Neural cell (in vitro differentiated cells): Measurements from ENCODE around the gene AKIRIN1. TPM values are rescaled to one million over a fixed set of nuclear protein-coding genes. Genes with fewer than 3 reads are reported as not detected.
A peak's percentile ranks its signal among the peaks of the same experiment; 100 is the strongest.

Experiments used
- H2AFZ ChIP-seq: fragments of 200-600, 300-800 bp; sonication (generic), shearing (Covaris generic); 2 replicates; pipeline ENCODE4 v1.6.0; 2014; ENCODE audit warnings: low read depth, mild to moderate bottlenecking, antibody characterized with exemption, low read length, moderate library complexity
- H3F3A ChIP-seq: fragments of 200-600 bp; shearing (Covaris generic); 2 replicates; pipeline ENCODE4 v1.6.1; 2016; ENCODE audit warnings: mild to moderate bottlenecking, moderate library complexity, mixed read lengths, antibody characterized with exemption, low read length; ENCODE audit not compliant: insufficient read depth, poor library complexity, severe bottlenecking
- H3K27ac ChIP-seq: fragments of 200-600, 300-800 bp; sonication (generic), shearing (Covaris generic); 2 replicates; pipeline ENCODE4 v1.5.1; 2014; ENCODE audit warnings: mild to moderate bottlenecking, low read length, moderate library complexity
- H3K27me3 ChIP-seq: fragments of 300-800, 200-600 bp; sonication (generic), shearing (Covaris generic); 2 replicates; pipeline ENCODE4 v1.6.0; 2014; ENCODE audit warnings: mild to moderate bottlenecking, low read depth, low read length, moderate library complexity; ENCODE audit not compliant: insufficient read depth
- H3K36me3 ChIP-seq: fragments of 300-800, 200-600 bp; sonication (generic), shearing (Covaris generic); 2 replicates; pipeline ENCODE4 v1.5.1; 2014; ENCODE audit warnings: mild to moderate bottlenecking, antibody characterized with exemption, low read length, moderate library complexity; ENCODE audit not compliant: insufficient read depth
- H3K4me2 ChIP-seq: fragments of 300-800, 200-600 bp; sonication (generic), shearing (Covaris generic); 2 replicates; pipeline ENCODE4 v1.6.0; 2014; ENCODE audit warnings: mild to moderate bottlenecking, low read length
- H3K4me3 ChIP-seq: fragments of 300-800, 200-600 bp; sonication (generic), shearing (Covaris generic); 2 replicates; pipeline ENCODE4 v1.5.1; 2014; ENCODE audit warnings: mild to moderate bottlenecking, low read length, moderate library complexity
- H3K79me2 ChIP-seq: fragments of 200-600 bp; shearing (Covaris generic); replicated peaks from 2 replicates; pipeline ENCODE4 v1.6.0; 2014; ENCODE audit warnings: mild to moderate bottlenecking, low read length, moderate library complexity; ENCODE audit not compliant: insufficient read depth
- H3K9ac ChIP-seq: fragments of 300-800, 200-600 bp; sonication (generic), shearing (Covaris generic); 2 replicates; pipeline ENCODE4 v1.6.1; 2016; ENCODE audit warnings: mild to moderate bottlenecking, low read length, mixed read lengths
- H3K9me2 ChIP-seq: fragments of 200-600 bp; shearing (Covaris generic); 2 replicates; pipeline ENCODE4 v1.6.1; 2016; ENCODE audit warnings: mild to moderate bottlenecking, low read length, mixed read lengths; ENCODE audit not compliant: insufficient read depth
- H3K9me3 ChIP-seq: fragments of 200-600, 300-800 bp; sonication (generic), shearing (Covaris generic); 2 replicates; pipeline ENCODE4 v1.6.1; 2016; ENCODE audit warnings: mild to moderate bottlenecking, mixed run types, low read length, moderate library complexity, mixed read lengths
- H4K20me1 ChIP-seq: fragments of 200-600 bp; shearing (Covaris generic); 2 replicates; pipeline ENCODE4 v1.6.1; 2016; ENCODE audit warnings: mild to moderate bottlenecking, mixed run types; ENCODE audit not compliant: insufficient read depth
- CTCF ChIP-seq: fragments of 450-650 bp; IDR thresholded peaks from 2 replicates; pipeline ENCODE4 v1.5.1; 2014; ENCODE audit warnings: antibody characterized with exemption, mild to moderate bottlenecking, moderate library complexity; ENCODE audit not compliant: poor library complexity, severe bottlenecking
- EP300 ChIP-seq: fragments of 450-650 bp; conservative IDR thresholded peaks from 2 replicates; pipeline ENCODE4 v1.6.1; 2014; ENCODE audit warnings: antibody characterized with exemption, mild to moderate bottlenecking, moderate library complexity; ENCODE audit not compliant: poor library complexity, severe bottlenecking
- EZH2 ChIP-seq: fragments of 200-600, 300-800 bp; shearing (Covaris generic), sonication (generic); IDR thresholded peaks from 2 replicates; pipeline ENCODE4 v1.6.1; 2014; ENCODE audit warnings: antibody characterized with exemption, low read length, borderline replicate concordance, mild to moderate bottlenecking; ENCODE audit not compliant: insufficient read depth, poor library complexity, severe bottlenecking
- MXI1 ChIP-seq: fragments of 450-650 bp; conservative IDR thresholded peaks from 2 replicates; pipeline ENCODE4 v1.6.1; 2014; ENCODE audit warnings: antibody characterized with exemption, mild to moderate bottlenecking; ENCODE audit not compliant: poor library complexity, severe bottlenecking
- POLR2AphosphoS5 ChIP-seq: IDR thresholded peaks from 2 replicates; pipeline ENCODE4 v1.6.1; 2012
- RAD21 ChIP-seq: fragments of 450-650 bp; conservative IDR thresholded peaks from 2 replicates; pipeline ENCODE4 v1.6.1; 2014; ENCODE audit warnings: antibody characterized with exemption, mild to moderate bottlenecking, moderate library complexity
- REST ChIP-seq: IDR thresholded peaks from 2 replicates; pipeline ENCODE4 v1.6.1; 2012; ENCODE audit warnings: borderline replicate concordance
- SMC3 ChIP-seq: fragments of 450-650 bp; conservative IDR thresholded peaks from 2 replicates; pipeline ENCODE4 v1.6.1; 2014; ENCODE audit warnings: antibody characterized with exemption, mild to moderate bottlenecking, moderate library complexity; ENCODE audit not compliant: poor library complexity
- TAF1 ChIP-seq: IDR thresholded peaks from 2 replicates; pipeline ENCODE4 v1.6.1; 2012; ENCODE audit warnings: low read depth
- polyA plus RNA-seq: library from polyadenylated mRNA; depleted of rRNA; stranded (reverse); fragments of >200 nt; gene quantifications from 2 replicates; pipeline ENCODE4 v1.2.3, GENCODE V29; 2014

The AKIRIN1 gene
- polyA plus RNA-seq, 1 donor from 2014 or later = 181 TPM

- Histone ChIP-seq H3K36me3 (no peaks in the 10 kb centered on the region), H3K9me2 (no peaks in the 10 kb centered on the region), H3K9me3 (no peaks in the 10 kb centered on the region), H3K27me3 (no peaks in the 10 kb centered on the region), H4K20me1 (peaks cover 7% of the 10 kb centered on the region), H2AFZ (peak overlapping the region; percentile 87), H3K79me2 (peaks cover 41% of the 10 kb centered on the region), H3K27ac (peak overlapping the region; percentile 93), H3F3A (peaks cover 7% of the 10 kb centered on the region), H3K9ac (peak overlapping the region; percentile 92), H3K4me2 (peak overlapping the region; percentile 74), H3K4me3 (peak overlapping the region; percentile 72)
- TF ChIP-seq EP300 (no peak), CTCF (no peak), TAF1 (peak; percentile 10)
These were observed 714 bp upstream of the AKIRIN1 start for GRCh38 chr1:38990386-38990737.

- no peaks in the 10 kb centered on the region for H3K9me2 ChIP-seq
- peak overlapping the region; percentile 92 for H3K9ac ChIP-seq
- peak overlapping the region; percentile 82 for H3K4me2 ChIP-seq
- H3K27ac ChIP-seq = peak overlapping the region; percentile 93
- no peaks in the 10 kb centered on the region for H3K27me3 ChIP-seq
- peaks cover 7% of the 10 kb centered on the region for H3F3A ChIP-seq
- H3K4me3 ChIP-seq = peak overlapping the region; percentile 72
- no peak overlapping the region for H2AFZ ChIP-seq
- H3K36me3 ChIP-seq = no peaks in the 10 kb centered on the region
- TF ChIP-seq EP300 (no peak), MXI1 (no peak), CTCF (no peak), EZH2 (no peak), POLR2AphosphoS5 (no peak), TAF1 (no peak), RAD21 (no peak), REST (no peak), SMC3 (no peak)
- peaks cover 7% of the 10 kb centered on the region for H4K20me1 ChIP-seq
- no peaks in the 10 kb centered on the region for H3K9me3 ChIP-seq
- peaks cover 54% of the 10 kb centered on the region for H3K79me2 ChIP-seq
These were observed 749 bp downstream of the AKIRIN1 start for GRCh38 chr1:38991638-38992411.
